HG03135 (cell line): Measurements from ENCODE around the gene TSACC.

Source experiments
- ATAC-seq: cut with Tn5 transposase; IDR thresholded peaks from one replicate; pipeline ENCODE4 v1.9.1; 2021; ENCODE audit warnings: mild to moderate bottlenecking, moderate library complexity; ENCODE audit not compliant: unreplicated experiment

Gene TSACC

DNA sequence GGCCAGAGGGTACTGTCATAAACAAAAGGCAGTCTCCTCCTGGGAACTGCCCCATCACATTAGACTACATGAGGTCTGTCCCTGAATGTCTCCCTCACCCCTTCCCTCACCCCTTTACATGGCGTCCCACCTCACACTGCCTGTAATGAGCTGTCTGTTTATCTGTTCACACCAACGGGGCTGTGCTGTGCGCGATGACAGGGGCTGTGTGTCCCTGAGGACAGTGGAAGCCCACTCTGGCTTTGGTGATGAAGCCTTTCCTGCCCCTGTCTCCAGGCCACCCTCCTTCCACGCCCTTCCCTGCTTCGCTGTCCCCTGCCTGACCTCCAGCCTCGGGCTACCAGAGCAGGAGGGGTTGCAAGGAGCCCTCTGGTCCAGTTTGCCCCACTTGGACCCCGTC is 53.4 kb downstream of the TSACC start:
- no peak for ATAC-seq

DNA sequence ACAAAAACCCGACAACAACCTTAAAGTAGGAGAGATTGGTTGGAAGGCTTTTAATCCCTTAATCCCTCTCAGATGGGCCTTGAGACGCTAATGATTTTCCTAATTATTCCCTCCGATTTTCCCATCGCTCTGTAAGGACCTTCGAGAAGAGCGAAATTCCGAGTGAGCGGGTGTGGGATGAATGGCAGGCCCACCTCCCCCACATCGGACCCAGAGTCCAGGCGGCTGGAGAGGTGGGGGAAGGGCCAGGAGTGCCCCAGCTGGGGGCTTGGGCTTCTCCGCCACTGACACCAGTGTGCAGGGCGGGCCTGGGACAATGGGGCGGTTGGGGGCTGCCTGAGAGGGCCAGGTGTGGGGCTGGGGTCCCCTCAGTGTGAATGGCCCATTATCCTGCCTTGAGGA is 54.1 kb downstream of the TSACC start:
- no peak for ATAC-seq

DNA sequence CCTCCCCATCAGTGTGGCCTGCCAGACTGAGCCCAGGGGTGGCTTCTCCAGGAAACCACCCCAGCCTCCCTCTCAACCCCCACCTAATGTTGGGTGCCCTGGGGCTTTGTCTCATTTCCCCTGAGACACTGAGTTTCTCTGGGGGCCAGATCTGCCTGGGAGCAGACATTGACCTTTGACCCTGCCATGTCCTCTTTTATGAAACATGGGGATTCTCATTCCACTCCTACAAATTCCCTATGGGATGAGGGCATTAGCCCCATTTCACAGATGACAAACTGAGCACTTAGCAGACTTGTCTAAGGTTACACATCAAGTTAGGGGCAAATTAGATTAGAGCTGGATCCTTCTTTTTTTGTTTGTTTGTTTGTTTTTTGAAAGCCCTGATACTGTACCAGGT is 54.8 kb downstream of the TSACC start:
- no peak for ATAC-seq

DNA sequence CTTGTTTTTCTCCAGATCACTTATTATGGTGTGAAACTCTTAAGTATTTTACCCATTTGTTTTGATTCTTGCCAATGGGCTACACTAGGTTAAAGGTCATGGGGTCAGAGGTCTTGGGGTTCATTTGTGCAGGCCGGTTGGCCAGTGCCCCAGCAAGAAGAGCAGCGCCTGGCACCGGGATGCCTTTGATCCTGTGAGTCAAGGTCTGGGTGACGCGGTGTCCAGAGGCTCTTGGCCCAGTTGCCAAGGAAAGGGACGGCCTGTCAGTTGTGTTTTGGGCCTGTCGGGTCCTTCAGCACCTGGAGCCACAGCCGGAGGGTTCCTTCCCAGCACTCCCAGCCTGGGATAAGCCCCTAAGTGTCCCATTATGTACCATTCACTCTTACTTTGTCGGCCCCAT is 55.8 kb downstream of the TSACC start:
- no peak for ATAC-seq

DNA sequence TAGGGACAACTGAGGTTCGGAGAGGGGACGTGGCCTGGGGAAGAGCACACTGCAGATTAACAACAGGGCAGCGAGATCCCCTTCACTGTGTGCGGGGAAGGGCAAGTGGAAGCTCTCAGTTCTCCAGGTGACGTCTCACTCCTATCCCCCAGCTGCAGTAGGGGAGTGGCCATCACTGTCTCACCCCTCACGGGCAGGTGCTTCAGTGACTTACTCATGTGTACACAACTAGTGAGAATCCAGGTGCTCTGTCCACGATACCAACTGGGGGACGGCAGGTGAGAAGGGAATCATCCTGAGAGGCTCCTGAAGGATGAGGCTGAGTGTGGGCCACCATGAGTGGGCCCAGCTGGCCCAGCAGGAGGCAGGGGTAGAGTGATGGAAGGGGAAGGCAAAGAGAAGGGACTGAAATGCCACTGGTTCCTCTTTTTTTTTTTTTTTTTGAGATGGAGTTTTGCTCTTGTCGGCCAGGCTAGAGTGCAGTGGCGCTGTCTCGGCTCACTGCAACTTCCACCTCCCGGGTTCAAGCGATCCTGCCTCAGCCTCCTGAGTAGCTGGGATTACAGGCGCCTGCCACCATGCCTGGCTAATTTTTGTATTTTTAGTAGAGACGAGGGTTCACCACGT is 56.6 kb downstream of the TSACC start:
- ATAC-seq, result no peak
